Gastroesophageal sphincter (tissue), 4 donors: Measurements from ENCODE around the gene MTCL1. TPM values are rescaled to one million over a fixed set of nuclear protein-coding genes. Genes with fewer than 3 reads are reported as not detected.

Source experiments
- ATAC-seq: fragments of 150-250 bp; one replicate; pipeline ENCODE4 v1.9.1; 2016; ENCODE audit warnings: mild to moderate bottlenecking, moderate library complexity
- H3K27ac ChIP-seq, 4 donors: fragments of 200-600 bp; sonication (generic) in 3 of 4; 1 replicate in 3 of 4; 2 replicates in 1 of 4; pipeline ENCODE4 v1.5.1; 2016 to 2019
- H3K27me3 ChIP-seq: fragments of 200-600 bp; sonication (generic); one replicate; pipeline ENCODE4 v1.5.1; 2019
- H3K36me3 ChIP-seq, 2 donors: fragments of 200-600 bp; sonication (generic); one replicate each; pipeline ENCODE4 v1.5.1; 2019; ENCODE audit warnings: control low read depth in 1 of 2
- H3K4me1 ChIP-seq, 3 donors: fragments of 200-600 bp; sonication (generic); 1 replicate in 2 of 3; 2 replicates in 1 of 3; pipeline ENCODE4 v1.5.1; 2016 to 2019; ENCODE audit warnings: control low read depth in 2 of 3
- H3K4me3 ChIP-seq, 2 donors: fragments of 200-600 bp; sonication (generic); one replicate each; pipeline ENCODE4 v1.5.1; 2019; ENCODE audit warnings: mild to moderate bottlenecking in 1 of 2, moderate library complexity in 1 of 2
- H3K9me3 ChIP-seq, 3 donors: fragments of 200-600 bp; sonication (generic); one replicate each; pipeline ENCODE4 v1.5.1; 2017 to 2019; ENCODE audit warnings: control low read depth in 2 of 3
- EP300 ChIP-seq: sonication (generic); formaldehyde crosslinking; IDR thresholded peaks from one replicate; pipeline ENCODE4 v1.6.1; 2017; ENCODE audit warnings: antibody characterized with exemption, mild to moderate bottlenecking
- POLR2A ChIP-seq, 2 donors: fragments of 450-650 bp; IDR thresholded peaks; one replicate each; pipeline ENCODE4 v1.6.1; 2017; ENCODE audit warnings: antibody characterized with exemption in 2 of 2, mild to moderate bottlenecking in 2 of 2, moderate library complexity in 1 of 2
- POLR2AphosphoS5 ChIP-seq: sonication (generic); formaldehyde crosslinking; IDR thresholded peaks from one replicate; pipeline ENCODE4 v1.6.1; 2017; ENCODE audit warnings: antibody characterized with exemption
- WGBS, 2 donors: methylation state at CpG; one replicate each; pipeline ENCODE4 v1.1.5; 2018; ENCODE audit warnings: low coverage in 1 of 2; 5-methylcytosine and 5-hydroxymethylcytosine counted together
- total RNA-seq, 4 donors: library from RNA; depleted of rRNA; stranded (reverse); fragments of >200 nt; gene quantifications; one replicate each; pipeline ENCODE4 v1.1.0, GENCODE V29; 2016
- TF ChIP-seq, protein P1 (sequence below), 4 experiments: fragments of 200-600 bp in 2 of 4; fragments of 450-650 bp in 2 of 4; sonication (generic) in 1 of 4; IDR thresholded peaks; one replicate each; pipeline ENCODE4 v1.5.1; 2017 to 2019; ENCODE audit warnings: antibody characterized with exemption in 4 of 4, mild to moderate bottlenecking in 2 of 4, moderate library complexity in 2 of 4

MTCL1 gene
- total RNA-seq, 4 donors from 2014 or later = 35.0 to 68.0 (median 51.4) TPM

DNA sequence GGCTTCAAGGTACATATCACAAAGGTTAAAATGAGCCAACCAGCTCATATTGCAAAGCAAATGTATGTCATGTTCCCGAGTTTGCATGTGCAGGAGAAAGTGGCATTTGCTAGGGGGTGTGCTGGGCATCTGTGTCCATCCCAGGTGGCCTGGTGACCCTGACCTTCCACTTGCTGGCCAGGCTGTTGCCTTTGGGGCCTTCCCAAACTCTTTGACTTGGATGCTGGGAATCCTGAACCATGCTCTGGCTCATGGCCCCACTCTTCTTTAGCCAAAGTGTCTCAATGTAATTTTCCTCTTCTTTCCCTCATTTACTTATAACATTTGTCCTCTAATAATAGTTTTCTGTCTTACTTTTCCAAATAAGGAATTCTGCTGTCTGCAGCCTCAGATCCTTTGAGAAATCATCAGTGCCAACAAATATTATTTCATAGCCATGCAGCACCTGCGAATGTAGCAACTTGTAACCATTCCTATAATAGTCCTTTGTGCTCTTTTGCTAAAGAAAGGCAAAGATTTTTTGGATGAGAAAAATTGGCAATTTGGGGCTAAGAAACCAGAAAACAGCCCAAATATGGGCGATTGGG lies 64.2 kb downstream of the MTCL1 start:
- 75 to 83% methylated on average over 3 of the region's 3 CpGs for WGBS, 2 donors
- Histone ChIP-seq H3K9me3 (no peaks in the 10 kb centered on the region), H3K27ac (peak overlapping the region in 1 of 4 donors; percentile 45), H3K27me3 (no peaks in the 10 kb centered on the region), H3K36me3 (no peaks in the 10 kb centered on the region), H3K4me3 (no peak overlapping the region), H3K4me1 (peaks cover 0 to 81% (median 8%) of the 10 kb centered on the region in 3 donors)
- TF ChIP-seq POLR2A (IDR thresholded peaks at IDR 0.05) (no peak), POLR2AphosphoS5 (no peak), EP300 (no peak)
- TF ChIP-seq, protein P1, sequence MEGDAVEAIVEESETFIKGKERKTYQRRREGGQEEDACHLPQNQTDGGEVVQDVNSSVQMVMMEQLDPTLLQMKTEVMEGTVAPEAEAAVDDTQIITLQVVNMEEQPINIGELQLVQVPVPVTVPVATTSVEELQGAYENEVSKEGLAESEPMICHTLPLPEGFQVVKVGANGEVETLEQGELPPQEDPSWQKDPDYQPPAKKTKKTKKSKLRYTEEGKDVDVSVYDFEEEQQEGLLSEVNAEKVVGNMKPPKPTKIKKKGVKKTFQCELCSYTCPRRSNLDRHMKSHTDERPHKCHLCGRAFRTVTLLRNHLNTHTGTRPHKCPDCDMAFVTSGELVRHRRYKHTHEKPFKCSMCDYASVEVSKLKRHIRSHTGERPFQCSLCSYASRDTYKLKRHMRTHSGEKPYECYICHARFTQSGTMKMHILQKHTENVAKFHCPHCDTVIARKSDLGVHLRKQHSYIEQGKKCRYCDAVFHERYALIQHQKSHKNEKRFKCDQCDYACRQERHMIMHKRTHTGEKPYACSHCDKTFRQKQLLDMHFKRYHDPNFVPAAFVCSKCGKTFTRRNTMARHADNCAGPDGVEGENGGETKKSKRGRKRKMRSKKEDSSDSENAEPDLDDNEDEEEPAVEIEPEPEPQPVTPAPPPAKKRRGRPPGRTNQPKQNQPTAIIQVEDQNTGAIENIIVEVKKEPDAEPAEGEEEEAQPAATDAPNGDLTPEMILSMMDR (IDR thresholded peaks at IDR 0.05) = no peak
- ATAC-seq = no peak

DNA sequence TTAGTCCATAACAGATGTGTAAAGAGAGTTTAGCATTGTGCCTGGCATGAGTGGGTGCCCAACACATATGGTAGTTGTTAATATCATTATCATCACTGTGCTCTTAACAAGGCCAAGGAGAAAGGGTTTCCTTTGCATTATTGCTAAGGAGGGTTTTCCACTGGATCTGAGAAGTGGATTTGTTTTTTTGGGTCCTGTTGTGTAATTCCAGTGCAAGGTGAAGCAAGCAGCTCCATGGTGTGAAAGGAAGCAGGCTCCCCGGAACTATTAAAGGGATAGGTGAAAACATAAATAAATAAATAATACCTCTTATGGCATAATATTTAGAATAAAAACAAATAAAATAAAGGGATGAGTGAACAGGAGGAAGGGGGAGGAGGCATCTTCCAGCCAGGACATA lies 65.3 kb downstream of the MTCL1 start:
- 100% methylated on average over 1 of the region's 1 CpG for WGBS, 2 donors
- H3K4me1 ChIP-seq = peaks cover 0 to 81% (median 8%) of the 10 kb centered on the region in 3 donors
- TF ChIP-seq, protein P1 (IDR thresholded peaks at IDR 0.05) = no peak
- no peak for TF ChIP-seq POLR2A (IDR thresholded peaks at IDR 0.05)
- TF ChIP-seq EP300 = no peak
- no peak for TF ChIP-seq POLR2AphosphoS5
- peak overlapping the region in 1 of 4 donors; percentile 45 for H3K27ac ChIP-seq
- no peaks in the 10 kb centered on the region for H3K27me3 ChIP-seq
- no peaks in the 10 kb centered on the region for H3K36me3 ChIP-seq
- no peak overlapping the region for H3K4me3 ChIP-seq
- H3K9me3 ChIP-seq = no peaks in the 10 kb centered on the region
- no peak for ATAC-seq

DNA sequence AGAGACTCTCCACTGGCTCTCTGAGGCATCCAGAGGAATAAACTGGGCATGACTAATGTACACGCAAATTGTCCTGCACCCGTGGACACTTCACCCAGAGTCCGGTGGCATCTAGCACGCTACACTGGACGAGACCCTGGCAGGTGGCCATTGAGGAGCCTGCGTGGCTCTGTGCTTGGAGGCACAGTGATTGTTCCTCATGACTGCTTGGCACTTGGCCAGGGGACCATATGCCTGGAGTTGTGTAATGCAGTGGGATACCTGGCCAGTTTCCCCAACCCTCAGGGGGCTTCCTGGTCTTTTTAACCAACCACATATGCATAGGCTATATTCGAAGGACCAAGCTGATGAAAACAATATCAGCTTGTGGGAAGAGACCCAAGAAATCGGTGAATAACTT lies 66.6 kb downstream of the MTCL1 start:
- 67 to 88% methylated on average over 2 of the region's 8 CpGs for WGBS, 2 donors
- H3K36me3 ChIP-seq = no peaks in the 10 kb centered on the region
- H3K27me3 ChIP-seq = no peaks in the 10 kb centered on the region
- peaks cover 0 to 81% (median 0%) of the 10 kb centered on the region in 3 donors for H3K4me1 ChIP-seq
- TF ChIP-seq POLR2A (IDR thresholded peaks at IDR 0.05) (no peak), POLR2AphosphoS5 (no peak), EP300 (no peak)
- TF ChIP-seq, protein P1 (IDR thresholded peaks at IDR 0.05) = no peak
- H3K9me3 ChIP-seq = no peaks in the 10 kb centered on the region
- peak; percentile 35 for ATAC-seq
- H3K4me3 ChIP-seq = no peak overlapping the region
- peak overlapping the region in 3 of 4 donors; percentile 8 to 56 (median 12) for H3K27ac ChIP-seq

DNA sequence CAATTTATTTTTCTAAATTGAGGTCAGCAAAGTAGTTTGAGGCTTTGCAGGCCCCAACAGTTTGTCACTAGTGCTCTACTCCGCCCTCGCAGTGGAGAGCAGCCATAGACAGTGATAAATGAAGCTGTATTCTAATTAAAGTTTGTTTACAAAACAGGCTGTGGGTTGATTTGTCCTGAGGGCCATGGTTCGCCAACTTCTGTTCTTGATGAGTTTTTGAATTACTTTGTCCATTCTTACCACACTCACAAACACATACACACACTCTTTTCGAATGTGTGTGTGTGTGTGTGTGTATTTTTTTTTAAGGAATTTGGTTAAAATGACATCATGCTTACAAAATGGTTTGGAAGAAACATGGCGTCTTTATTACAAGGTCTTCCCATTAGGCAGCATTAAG lies 68.6 kb downstream of the MTCL1 start:
- H3K9me3 ChIP-seq = no peaks in the 10 kb centered on the region
- H3K27me3 ChIP-seq = no peaks in the 10 kb centered on the region
- H3K27ac ChIP-seq = peak overlapping the region; percentile 70 to 87 (median 81)
- no peak for ATAC-seq
- TF ChIP-seq EP300 = peak; percentile 20
- peak; percentile 81 for TF ChIP-seq POLR2AphosphoS5
- TF ChIP-seq POLR2A (IDR thresholded peaks at IDR 0.05) = no peak
- 20 to 28% methylated on average over 5 of the region's 5 CpGs for WGBS, 2 donors
- no peak overlapping the region for H3K4me3 ChIP-seq
- H3K36me3 ChIP-seq = no peaks in the 10 kb centered on the region
- peaks cover 0 to 96% (median 0%) of the 10 kb centered on the region in 3 donors for H3K4me1 ChIP-seq

DNA sequence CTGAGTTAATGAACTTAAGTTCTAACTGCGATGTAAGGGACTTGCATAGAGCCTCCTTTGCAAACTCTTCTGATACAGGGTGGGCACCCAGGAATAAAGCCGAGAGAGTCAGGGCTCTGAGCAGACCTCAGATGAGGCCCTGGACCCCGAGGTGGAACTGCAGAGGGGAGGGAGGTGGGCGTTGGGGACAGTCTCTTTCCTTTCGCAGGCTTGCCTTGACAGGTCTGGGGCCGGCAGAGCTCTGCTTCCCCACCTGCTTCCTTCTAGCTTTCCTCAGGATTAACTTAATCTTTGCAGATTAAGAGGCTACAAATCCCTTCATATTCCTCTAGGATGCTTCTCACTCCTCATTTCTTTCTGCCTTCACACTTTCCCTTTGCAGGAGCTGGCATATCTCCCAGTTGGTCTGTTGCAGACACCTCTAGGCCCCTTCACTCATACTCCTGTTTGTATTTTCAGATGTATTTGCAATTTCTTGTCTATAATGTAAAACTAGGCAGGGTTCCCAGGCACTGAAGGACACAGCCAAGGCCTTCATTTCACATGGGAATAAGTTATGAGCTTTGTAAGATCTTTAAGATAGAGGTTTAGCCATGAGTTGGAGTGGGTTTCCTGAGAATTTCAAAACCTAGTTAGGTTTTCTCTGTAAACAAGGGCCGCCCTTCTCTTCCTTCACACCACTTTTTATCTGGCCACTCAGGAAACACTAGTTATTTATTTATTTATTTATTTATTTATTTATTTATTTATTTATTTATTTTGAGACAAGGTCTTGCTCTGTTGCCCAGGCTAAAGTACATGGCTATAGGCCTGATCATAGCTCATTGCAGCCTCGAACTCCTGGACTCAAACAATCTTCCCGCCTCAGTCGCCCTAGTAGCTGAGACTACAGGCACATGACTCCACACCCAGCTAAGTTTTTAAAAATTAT lies 70.9 kb downstream of the MTCL1 start:
- TF ChIP-seq EP300 = no peak
- no peak for TF ChIP-seq POLR2AphosphoS5
- no peak for TF ChIP-seq POLR2A (IDR thresholded peaks at IDR 0.05)
- TF ChIP-seq, protein P1 (IDR thresholded peaks at IDR 0.05) = no peak
- 79 to 90% methylated on average over 5 to 10 of the region's 10 CpGs for WGBS, 2 donors
- H3K27me3 ChIP-seq = no peaks in the 10 kb centered on the region
- peak overlapping the region in 3 of 4 donors; percentile 79 to 87 (median 83) for H3K27ac ChIP-seq
- no peak for ATAC-seq
- H3K36me3 ChIP-seq = no peaks in the 10 kb centered on the region
- no peaks in the 10 kb centered on the region for H3K9me3 ChIP-seq
- no peak overlapping the region for H3K4me3 ChIP-seq
- H3K4me1 ChIP-seq = peaks cover 0 to 84% (median 0%) of the 10 kb centered on the region in 3 donors
